Neutrophil (primary cell): ENCODE data around the gene MMP24OS.

Experiments used
- H3K27ac ChIP-seq: fragments of 200-600 bp; sonication (generic); 2 replicates; pipeline ENCODE4 v1.5.1; 2016; ENCODE audit warnings: mild to moderate bottlenecking, moderate library complexity
- H3K27me3 ChIP-seq: fragments of 200-600 bp; sonication (generic); 2 replicates; pipeline ENCODE4 v1.6.0; 2016; ENCODE audit warnings: mild to moderate bottlenecking
- H3K36me3 ChIP-seq: fragments of 200-600 bp; sonication (generic); 2 replicates; pipeline ENCODE4 v1.5.1; 2017
- H3K4me1 ChIP-seq, 2 experiments: fragments of 200-600 bp in 1 of 2; sonication (generic) in 1 of 2; 1 replicate in 1 of 2; 2 replicates in 1 of 2; pipeline versions ENCODE4 v1.5.1 to v1.6.1; 2013 to 2016; ENCODE audit warnings: low read depth in 1 of 2, low read length in 1 of 2, mild to moderate bottlenecking in 1 of 2, moderate library complexity in 1 of 2; ENCODE audit not compliant: control insufficient read depth in 1 of 2, insufficient read depth in 1 of 2
- H3K4me3 ChIP-seq, 2 experiments: fragments of 200-600 bp in 1 of 2; sonication (generic) in 1 of 2; 1 replicate in 1 of 2; 2 replicates in 1 of 2; pipeline ENCODE4 v1.5.1; 2013 to 2016; ENCODE audit warnings: low read depth in 1 of 2, low read length in 1 of 2, mild to moderate bottlenecking in 1 of 2, moderate library complexity in 1 of 2
- H3K9me3 ChIP-seq: fragments of 200-600 bp; sonication (generic); 2 replicates; pipeline ENCODE4 v1.5.1; 2016
- TF ChIP-seq, protein P1 (sequence below): fragments of 200-600 bp; sonication (generic); IDR thresholded peaks from 2 replicates; pipeline ENCODE4 v1.5.1; 2016; ENCODE audit warnings: antibody characterized with exemption

MMP24OS gene

DNA sequence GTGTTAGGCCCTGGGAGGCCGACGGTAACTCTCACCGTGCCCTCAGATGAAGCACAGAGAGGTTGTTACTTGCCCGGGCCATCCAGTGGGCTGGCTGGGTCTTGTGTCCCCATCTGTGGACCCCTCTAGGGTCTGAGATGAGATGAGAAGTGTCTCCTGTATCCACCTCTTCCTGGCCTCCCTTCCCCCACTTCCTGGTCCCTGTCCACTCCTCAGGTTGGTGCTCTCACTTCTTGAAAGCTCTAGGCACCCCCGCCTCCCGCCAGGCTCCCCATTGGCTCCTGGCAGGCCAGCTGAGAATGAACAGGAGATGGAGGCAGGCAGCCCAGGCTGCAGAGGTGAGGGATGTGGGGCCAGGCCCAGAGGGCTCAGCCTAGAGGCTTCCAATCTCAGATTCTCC lies 1.5 kb downstream of the MMP24OS start:
- TF ChIP-seq, protein P1, sequence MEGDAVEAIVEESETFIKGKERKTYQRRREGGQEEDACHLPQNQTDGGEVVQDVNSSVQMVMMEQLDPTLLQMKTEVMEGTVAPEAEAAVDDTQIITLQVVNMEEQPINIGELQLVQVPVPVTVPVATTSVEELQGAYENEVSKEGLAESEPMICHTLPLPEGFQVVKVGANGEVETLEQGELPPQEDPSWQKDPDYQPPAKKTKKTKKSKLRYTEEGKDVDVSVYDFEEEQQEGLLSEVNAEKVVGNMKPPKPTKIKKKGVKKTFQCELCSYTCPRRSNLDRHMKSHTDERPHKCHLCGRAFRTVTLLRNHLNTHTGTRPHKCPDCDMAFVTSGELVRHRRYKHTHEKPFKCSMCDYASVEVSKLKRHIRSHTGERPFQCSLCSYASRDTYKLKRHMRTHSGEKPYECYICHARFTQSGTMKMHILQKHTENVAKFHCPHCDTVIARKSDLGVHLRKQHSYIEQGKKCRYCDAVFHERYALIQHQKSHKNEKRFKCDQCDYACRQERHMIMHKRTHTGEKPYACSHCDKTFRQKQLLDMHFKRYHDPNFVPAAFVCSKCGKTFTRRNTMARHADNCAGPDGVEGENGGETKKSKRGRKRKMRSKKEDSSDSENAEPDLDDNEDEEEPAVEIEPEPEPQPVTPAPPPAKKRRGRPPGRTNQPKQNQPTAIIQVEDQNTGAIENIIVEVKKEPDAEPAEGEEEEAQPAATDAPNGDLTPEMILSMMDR = no peak
- peaks cover 20 to 30% of the 10 kb centered on the region in 2 experiments for H3K4me1 ChIP-seq
- no peaks in the 10 kb centered on the region for H3K27me3 ChIP-seq
- peaks cover 76% of the 10 kb centered on the region for H3K36me3 ChIP-seq
- H3K4me3 ChIP-seq = peak overlapping the region; percentile 72 to 80
- peak overlapping the region; percentile 99 for H3K27ac ChIP-seq
- H3K9me3 ChIP-seq = no peaks in the 10 kb centered on the region

DNA sequence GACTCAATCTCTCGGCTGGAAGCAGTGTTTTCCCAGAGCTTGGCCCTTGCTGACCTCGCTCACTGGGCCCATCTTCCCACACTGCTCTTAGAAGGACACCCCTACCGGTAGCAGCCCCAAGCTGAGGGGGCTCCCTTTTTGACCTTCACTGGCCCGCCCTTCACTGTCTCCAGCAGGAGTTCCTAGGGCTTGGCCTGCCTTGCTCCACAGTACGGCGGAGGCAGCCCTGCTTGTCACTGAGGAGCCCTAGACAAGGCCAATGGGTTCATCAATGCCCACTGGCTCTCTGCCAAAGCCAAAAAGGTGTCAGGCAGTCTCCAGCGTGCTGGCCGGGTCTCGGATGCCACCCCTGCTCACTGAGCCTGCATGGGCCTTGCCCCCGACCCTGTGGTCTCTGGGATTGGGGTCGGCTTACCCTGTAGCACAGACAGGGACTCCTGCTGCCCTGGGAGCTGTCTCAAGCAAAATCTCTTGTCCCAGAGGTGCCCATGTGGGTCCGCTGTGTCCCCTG lies 2.1 kb downstream of the MMP24OS start:
- no peak overlapping the region for H3K4me3 ChIP-seq
- peaks cover 80% of the 10 kb centered on the region for H3K36me3 ChIP-seq
- TF ChIP-seq, protein P1 = no peak
- no peaks in the 10 kb centered on the region for H3K27me3 ChIP-seq
- H3K27ac ChIP-seq = peak overlapping the region; percentile 99
- H3K9me3 ChIP-seq = no peaks in the 10 kb centered on the region
- peaks cover 20 to 30% of the 10 kb centered on the region in 2 experiments for H3K4me1 ChIP-seq

DNA sequence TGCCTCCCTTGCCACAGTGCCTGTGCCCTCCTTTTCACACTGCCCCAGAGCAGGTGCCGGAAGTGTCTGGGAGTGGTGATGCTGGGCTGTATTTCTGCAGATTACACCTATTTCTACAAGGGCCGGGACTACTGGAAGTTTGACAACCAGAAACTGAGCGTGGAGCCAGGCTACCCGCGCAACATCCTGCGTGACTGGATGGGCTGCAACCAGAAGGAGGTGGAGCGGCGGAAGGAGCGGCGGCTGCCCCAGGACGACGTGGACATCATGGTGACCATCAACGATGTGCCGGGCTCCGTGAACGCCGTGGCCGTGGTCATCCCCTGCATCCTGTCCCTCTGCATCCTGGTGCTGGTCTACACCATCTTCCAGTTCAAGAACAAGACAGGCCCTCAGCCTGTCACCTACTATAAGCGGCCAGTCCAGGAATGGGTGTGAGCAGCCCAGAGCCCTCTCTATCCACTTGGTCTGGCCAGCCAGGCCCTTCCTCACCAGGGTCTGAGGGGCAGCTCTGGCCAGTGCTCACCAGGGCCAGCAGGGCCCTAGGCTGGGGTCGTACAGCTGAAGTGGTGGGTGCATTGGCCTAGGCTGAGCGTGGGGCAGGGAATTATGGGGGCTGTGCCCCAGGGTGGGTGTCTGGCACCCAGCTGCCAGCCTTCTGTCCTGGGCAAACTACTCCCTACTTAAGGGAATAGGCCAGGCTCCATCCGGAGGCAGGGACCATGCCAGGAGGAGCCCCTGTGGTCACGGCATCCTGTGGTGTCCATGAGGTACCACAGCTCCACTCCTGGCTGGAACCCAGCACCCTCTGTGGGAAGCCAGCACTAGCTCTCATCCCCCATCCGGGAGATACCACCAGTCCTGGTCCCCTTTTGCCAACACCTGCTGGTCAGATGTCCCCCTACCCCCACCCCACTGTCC lies 3.5 kb downstream of the MMP24OS start:
- Histone ChIP-seq H3K27ac (no peak overlapping the region), H3K36me3 (peaks cover 83% of the 10 kb centered on the region), H3K4me3 (no peak overlapping the region), H3K27me3 (no peaks in the 10 kb centered on the region), H3K4me1 (peaks cover 20 to 30% of the 10 kb centered on the region in 2 experiments), H3K9me3 (no peaks in the 10 kb centered on the region)
- TF ChIP-seq, protein P1 = no peak

DNA sequence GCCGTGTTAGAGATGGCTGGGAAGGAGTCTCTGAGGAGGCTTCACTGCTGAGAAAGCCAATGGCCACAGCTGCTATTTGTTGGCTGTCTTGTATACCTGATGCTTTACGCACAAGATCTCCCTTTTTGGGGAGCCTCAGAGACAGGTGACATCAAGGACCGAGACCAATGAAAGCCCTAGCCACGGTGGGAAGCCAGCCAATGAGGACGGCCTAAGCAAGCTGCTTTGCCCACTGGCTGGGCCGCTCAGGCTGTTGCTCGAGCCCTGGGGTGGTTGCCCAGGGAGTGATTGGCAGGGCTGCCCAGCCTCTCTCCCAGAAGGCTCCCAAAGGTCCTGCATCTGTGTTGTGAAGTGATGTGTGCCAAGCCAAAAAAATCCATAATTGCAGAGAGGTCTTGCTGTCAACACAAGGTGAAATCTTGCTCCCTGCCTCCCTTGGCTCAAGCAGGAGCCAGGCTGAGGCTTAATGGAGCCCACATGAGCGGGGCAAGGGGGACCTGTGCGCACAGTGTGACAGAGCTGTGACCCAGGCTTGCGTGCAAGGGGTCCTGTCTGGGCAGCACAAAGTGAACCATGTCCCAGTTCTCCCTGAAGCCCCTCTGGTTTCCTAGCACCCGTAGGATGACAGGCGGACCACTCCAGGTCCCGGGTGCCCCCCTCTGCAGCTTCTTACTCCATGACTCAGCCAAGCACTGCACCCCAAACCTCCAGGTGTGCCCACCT lies 4.3 kb downstream of the MMP24OS start:
- no peak overlapping the region for H3K27ac ChIP-seq
- H3K27me3 ChIP-seq = no peaks in the 10 kb centered on the region
- peaks cover 20 to 28% of the 10 kb centered on the region in 2 experiments for H3K4me1 ChIP-seq
- H3K4me3 ChIP-seq = no peak overlapping the region
- H3K9me3 ChIP-seq = no peaks in the 10 kb centered on the region
- H3K36me3 ChIP-seq = peaks cover 82% of the 10 kb centered on the region
- TF ChIP-seq, protein P1 = no peak

DNA sequence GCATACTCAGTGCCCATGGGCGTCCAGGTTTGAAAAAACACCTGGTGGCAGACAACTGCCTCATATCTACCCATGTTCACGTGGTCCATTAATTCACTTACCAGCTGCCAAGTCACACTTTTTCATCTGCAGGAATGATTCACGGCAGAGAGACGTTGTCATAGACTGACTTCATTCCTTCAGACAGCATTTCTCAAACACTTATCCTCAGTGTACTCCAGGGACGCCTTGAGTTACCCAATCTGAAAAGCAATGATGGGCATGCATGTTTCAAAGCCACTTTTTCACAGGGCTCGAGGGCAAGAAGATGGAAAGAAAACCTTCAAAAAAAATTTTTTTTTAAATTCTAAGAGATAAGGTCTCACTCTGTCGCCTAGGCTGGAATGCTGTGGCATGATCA lies 6.0 kb downstream of the MMP24OS start:
- peaks cover 12 to 15% of the 10 kb centered on the region in 2 experiments for H3K4me1 ChIP-seq
- H3K9me3 ChIP-seq = no peaks in the 10 kb centered on the region
- peaks cover 93% of the 10 kb centered on the region for H3K36me3 ChIP-seq
- no peak overlapping the region for H3K27ac ChIP-seq
- no peak overlapping the region for H3K4me3 ChIP-seq
- H3K27me3 ChIP-seq = no peaks in the 10 kb centered on the region
- TF ChIP-seq, protein P1 = no peak
